ENCODE measurements around the gene EDRF1.

Gene EDRF1

GRCh38 chr10:125795128-125795527 is 75.6 kb downstream of the EDRF1 start:
- no peak for DNase-seq

- no peak for DNase-seq
These were observed 76.2 kb downstream of the EDRF1 start for GRCh38 chr10:125795637-125796190.

- no peak for DNase-seq
These were observed 77.9 kb downstream of the EDRF1 start for GRCh38 chr10:125797424-125797823.

- no peak for DNase-seq
These were observed 78.6 kb downstream of the EDRF1 start for GRCh38 chr10:125797994-125798662.

GRCh38 chr10:125799451-125800182 is 80.1 kb downstream of the EDRF1 start:
- DNase-seq = no peak

- DNase-seq = no peak
These were observed 82.1 kb downstream of the EDRF1 start for GRCh38 chr10:125801574-125801973.

GRCh38 chr10:125802131-125802530 is 82.6 kb downstream of the EDRF1 start:
- DNase-seq = no peak

- no peak for DNase-seq
These were observed 83.2 kb downstream of the EDRF1 start for GRCh38 chr10:125802739-125803138.

- no peak for DNase-seq
These were observed 88.5 kb downstream of the EDRF1 start for GRCh38 chr10:125808047-125808446.

- DNase-seq = no peak
These were observed 91.7 kb downstream of the EDRF1 start for GRCh38 chr10:125811251-125811650.

- DNase-seq = no peak
These were observed 92.7 kb downstream of the EDRF1 start for GRCh38 chr10:125812128-125812750.
